NCI-H146 (cell line): Measurements from ENCODE around the gene AGPAT3.

Experiments used
- DNase-seq: peaks from one replicate; lab custom pipeline; 2025; lab: John Stamatoyannopoulos, UW

The AGPAT3 gene

GRCh38 chr21:43937891-43938309 is 72.9 kb downstream of the AGPAT3 start:
- DNase-seq, result no peak

DNA sequence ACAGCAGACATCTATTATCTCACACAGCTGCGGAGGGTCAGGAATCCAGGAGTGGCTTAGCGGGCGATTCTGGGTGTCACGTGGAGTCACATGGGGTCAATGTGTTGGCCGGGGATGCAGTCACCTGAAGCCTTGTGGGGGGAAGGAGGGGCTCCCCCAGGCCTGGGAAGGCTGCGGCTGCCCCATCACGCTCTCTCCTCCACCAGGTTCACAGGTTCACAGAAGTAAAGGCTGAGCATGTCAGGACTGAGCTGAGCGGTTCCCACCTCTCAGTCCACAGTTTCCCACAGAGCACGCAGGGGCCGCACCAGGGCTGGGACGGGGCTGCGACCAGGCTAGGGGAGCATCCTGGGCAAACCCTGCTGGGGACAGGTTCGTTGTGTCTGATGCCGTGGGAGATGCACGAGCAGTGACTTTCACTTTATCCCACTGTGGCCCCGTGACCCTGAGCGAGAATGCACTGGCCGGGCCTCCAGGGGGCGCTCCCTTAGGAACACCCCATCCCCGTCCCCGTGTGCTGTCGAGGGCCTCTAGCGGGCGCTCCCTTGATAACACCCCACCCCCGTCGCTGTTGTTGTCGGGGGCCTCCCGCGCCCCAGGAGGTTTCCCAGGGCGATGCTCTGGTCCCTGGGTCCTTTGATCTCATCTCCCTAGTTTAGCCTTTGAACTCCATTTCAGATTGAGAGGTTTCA is 73.9 kb downstream of the AGPAT3 start:
- DNase-seq, result no peak

- no peak for DNase-seq
Observed at GRCh38 chr21:43939443-43940328, 74.7 kb downstream of the AGPAT3 start.

DNA sequence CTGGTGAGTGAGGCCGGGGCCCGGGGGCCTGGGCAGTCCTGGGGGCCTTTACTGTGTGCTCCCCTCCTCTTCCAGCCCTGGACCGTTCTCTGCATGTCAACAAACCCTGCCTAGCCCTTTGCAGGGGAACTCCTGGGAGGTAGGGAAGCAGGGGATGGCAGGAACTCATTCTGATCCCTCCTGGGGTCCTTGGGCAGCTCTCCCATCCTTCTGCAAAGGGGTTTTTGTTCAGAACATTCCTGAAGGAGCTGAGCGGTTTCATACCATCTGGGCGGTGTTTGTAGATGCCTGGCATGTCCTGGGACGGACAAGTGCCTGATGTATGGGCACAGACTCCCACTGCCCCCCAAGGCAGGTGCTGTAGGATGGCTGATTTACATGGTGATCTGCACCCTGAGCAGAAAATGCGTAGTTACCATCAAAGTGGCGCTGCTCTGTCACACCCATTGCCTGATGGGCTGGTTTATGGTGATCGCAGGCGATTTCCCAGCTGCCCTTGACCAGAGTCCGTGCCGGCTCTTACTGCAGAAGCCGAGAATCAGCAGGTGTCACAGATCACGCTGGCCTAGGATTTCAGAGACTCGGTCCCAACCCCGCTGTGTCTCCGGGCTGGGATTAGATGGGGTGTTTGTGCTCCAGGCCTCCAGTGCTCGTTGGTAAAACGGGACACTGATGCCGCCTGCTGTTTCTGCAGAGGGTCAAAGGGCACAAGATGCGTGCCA is 75.5 kb downstream of the AGPAT3 start:
- no peak for DNase-seq

DNA sequence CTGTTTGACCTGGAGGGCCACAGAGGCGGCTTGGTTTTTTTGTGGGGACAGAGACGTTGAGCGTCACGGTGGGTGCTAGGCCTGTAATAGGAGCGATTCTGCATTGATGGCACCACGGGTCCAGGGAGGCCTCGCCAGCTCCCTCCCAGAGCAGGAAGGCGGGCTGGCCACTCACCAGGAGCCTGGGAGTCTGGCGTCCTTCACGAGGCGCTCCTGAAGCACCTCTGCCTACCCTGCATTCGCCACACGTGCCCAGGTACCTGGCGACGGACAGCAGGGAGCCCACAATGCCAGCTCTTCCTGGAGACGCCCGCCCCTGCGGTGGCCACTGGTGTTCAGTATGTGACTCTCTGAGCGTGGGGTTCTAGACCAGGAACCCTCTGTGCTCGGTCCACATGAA is 77.2 kb downstream of the AGPAT3 start:
- DNase-seq, result no peak

DNA sequence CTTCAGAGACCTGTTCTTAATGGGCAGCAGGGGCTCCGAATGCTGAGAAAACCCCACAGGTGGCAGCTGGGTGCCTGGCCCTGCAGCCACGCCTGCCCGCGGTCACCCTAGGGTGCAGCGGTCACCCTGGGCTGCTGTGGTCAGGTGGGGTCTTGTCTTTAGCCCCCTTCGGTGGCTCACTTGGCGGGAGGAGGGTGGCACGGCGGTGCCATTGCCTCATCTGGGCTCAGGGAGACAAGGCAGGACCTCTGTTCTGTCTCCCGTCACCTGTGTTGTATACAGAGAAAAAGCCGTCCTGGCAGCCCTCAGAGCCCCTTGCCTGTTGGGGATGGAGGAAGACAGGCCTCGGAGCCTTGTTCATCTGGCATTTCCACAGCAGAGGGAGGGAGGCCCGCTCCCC is 77.6 kb downstream of the AGPAT3 start:
- DNase-seq, result no peak

- no peak for DNase-seq
Observed at GRCh38 chr21:43943512-43944077, 78.6 kb downstream of the AGPAT3 start.

DNA sequence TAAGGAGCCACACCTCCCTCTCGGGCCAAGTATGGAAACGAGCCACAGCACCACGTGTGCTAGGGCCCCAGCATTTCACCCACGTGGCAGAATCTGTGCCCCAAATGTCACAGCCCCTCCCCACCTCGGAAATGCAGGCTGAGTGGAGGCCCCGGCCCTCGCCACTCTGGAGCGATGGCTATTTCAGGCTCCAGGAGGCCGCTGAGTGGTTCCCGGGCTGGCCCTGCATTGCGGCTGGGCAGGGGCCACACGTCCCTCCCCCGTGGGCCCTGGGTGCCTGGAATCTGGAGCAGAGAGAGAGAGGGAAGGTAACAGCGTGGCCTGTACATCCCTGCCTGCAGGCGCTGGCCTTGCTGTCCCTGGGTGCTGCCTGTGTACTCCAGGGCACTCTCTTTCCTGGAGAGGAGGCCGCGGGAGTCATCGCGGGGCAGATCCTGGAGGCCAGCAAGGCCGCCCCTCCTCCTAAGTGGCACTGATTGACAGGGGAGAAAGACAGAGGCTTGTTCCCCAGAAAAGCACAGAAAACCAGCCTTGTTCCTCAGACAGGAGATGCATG is 79.1 kb downstream of the AGPAT3 start:
- no peak for DNase-seq

DNA sequence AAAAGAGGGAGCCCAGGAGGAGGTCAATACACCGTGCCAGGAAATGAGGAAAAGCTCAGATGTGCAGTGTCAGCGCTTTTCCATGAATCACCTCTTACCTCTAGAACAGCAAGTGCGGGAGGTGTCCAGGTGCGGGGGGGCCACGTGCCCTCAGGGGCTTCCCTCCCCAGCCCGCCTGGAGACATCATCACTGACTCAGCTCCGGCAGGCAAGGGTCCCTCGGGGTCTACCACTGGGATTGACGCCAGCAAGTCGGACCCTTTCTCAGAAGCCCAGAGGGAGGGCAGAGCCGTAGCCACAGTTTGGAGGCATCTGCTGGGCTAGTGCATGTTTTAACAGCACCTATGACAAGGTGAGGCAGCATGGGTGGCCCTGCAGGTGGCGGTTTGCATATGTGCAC is 79.7 kb downstream of the AGPAT3 start:
- DNase-seq, result no peak

- DNase-seq, result no peak
Observed at GRCh38 chr21:43948740-43949498, 83.9 kb downstream of the AGPAT3 start.

GRCh38 chr21:43949499-43950208 is 84.6 kb downstream of the AGPAT3 start:
- DNase-seq, result no peak

- no peak for DNase-seq
Observed at GRCh38 chr21:43950481-43950880, 85.5 kb downstream of the AGPAT3 start.

- no peak for DNase-seq
Observed at GRCh38 chr21:43950936-43951335, 85.9 kb downstream of the AGPAT3 start.

DNA sequence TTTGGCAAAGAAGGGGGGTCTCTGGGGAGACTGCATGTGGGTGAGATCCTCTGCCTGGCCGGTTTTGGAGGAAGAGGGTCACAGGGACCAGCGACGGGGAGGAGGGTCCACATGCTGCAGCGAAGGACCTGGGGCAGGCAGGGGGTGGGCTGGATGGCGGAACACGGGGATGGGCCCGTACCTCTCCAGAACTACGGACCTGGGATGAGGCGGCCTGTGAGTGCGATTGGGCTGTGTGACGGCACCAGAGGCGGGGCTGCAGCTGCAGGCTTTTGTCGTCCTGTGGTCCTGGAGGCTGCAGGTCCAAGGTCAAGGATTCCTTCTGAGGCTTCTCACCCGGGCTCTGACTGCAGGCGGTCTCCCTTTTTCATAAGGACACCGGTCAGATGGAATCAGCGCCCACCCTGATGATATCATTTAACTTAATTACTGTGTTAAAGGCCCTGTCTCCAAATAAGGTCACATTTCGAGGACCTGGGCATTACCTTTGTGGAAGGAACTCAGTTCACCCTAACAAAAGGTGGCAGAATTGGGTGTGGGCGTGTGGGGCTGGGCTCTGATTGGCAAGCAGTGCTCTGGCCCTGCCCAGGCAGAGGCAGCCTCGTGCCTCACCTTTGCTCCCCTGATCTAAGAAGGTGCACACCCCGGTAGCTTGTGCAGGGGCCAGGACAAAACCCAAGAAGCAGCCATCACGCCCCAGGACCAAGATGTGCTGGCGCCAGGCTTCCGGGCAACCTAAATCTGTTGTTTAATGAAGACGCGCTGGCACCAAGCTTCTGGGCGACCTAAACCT is 87.1 kb downstream of the AGPAT3 start:
- no peak for DNase-seq

- no peak for DNase-seq
Observed at GRCh38 chr21:43953021-43953420, 88.0 kb downstream of the AGPAT3 start.

- DNase-seq, result no peak
Observed at GRCh38 chr21:43954042-43954441, 89.0 kb downstream of the AGPAT3 start.

GRCh38 chr21:43954896-43955295 is 89.9 kb downstream of the AGPAT3 start:
- no peak for DNase-seq

DNA sequence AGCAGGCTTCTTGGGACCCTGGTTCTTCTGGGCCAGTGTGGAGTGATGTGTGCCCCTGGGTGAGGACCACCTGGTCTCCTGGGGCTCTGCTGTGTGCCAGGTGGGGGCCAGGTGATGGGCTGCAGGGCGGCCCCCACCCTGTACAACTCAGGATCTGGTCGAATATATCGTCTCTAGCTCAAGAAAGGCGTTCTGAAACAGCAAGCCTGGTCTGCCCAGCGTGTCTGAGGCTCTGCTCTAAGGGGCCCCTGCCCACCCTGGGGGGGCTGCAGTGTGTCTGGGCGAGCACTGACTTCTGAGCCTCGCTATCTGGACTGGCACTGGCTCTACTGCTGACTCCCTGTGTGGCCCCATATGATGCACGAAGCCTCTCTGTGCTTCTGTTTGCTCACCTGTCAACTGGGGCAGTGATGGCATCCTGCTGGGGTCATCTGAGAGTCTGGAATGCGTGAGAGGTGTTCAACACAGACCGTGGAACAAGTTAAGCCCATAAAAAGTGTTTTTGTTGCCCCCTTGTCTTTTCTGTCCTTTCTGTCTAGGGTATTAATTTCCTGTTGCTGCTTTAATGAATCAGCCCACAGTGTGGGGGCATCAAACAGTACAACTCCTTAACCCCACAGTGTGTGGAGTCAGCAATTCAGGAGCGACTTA is 91.1 kb downstream of the AGPAT3 start:
- peak; percentile 7 for DNase-seq

- no peak for DNase-seq
Observed at GRCh38 chr21:43956670-43957035, 91.6 kb downstream of the AGPAT3 start.
